CD4-positive, alpha-beta T cell treated with Interleukin-17A for 1 hour (primary cell): ENCODE data around the gene AAGAB.
A peak's percentile ranks its signal among the peaks of the same experiment; 100 is the strongest.
"Not testable (repeated sequence)": the region's sequence is repeated elsewhere in the genome, so short reads cannot be mapped to it uniquely, and the experiment has no call there.

Experiments used
- DNase-seq: peaks from one replicate; pipeline ENCODE4 v3.0.0-alpha.2; 2020

The AAGAB gene

GRCh38 chr15:67254238-67255175 is at the start of gene AAGAB, which contains the start of gene IQCH:
AAGAB (minus strand) TSS chr15:67254661; CDS start chr15:67254631, 30 bp downstream.
IQCH (plus strand) TSS chr15:67254786; CDS start chr15:67254897, 111 bp downstream.
- DNase-seq, result peak; percentile 97

DNA sequence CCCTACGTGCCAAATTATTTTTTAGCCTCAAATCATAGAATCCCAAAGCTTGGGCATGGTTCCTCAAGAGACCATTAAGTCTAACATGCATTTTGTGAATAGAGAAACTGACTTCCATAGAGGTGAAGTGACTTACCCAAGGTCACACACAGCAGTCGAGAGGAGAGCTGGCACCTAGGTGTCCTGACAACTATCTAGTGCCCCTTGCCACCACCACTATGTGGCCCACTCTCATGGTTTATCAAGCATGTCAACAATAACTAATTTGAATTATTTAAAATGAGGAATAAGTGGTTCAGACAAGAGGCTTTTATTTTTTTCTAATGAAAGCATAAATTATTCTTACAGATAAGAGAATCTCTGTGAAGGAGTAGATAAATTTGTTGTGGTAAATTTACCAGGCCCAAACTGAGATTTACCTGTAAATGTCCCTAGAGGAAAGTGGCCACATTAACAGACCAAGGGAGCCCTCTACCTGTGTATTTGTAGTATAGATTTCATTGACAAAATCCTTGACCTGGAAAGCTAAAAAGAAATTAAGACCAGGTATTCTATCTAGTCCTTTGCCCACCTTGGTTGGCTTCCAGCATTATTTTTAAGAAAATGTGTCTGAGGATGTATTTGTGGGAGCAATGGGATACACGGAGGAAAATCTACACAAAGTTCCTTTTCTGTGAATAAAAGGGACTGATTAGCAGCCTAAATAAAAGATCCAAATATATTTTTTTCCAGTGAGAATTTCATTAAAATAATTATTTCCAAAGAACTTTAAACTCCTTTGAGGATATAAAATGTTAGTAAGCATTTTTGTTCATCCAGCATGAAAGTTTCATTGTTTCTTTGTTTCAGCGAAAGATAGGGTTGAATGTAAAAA is 49.3 kb upstream of the AAGAB start:
- peak; percentile 65 for DNase-seq

- no peak for DNase-seq
These were observed 46.0 kb upstream of the AAGAB start for GRCh38 chr15:67300266-67301025.

GRCh38 chr15:67296684-67297083 is 42.2 kb upstream of the AAGAB start:
- DNase-seq, result no peak

- no peak for DNase-seq
These were observed 41.7 kb upstream of the AAGAB start for GRCh38 chr15:67296188-67296587.

- DNase-seq, result no peak
These were observed 35.9 kb upstream of the AAGAB start for GRCh38 chr15:67290319-67290718.

- DNase-seq, result not testable (repeated sequence)
These were observed 31.9 kb upstream of the AAGAB start for GRCh38 chr15:67286400-67286799.

- DNase-seq, result not testable (repeated sequence)
These were observed 31.2 kb upstream of the AAGAB start for GRCh38 chr15:67285625-67286024.

GRCh38 chr15:67281714-67282113 is 27.3 kb upstream of the AAGAB start:
- DNase-seq, result no peak

GRCh38 chr15:67280217-67280616 is 25.8 kb upstream of the AAGAB start:
- no peak for DNase-seq

GRCh38 chr15:67276666-67277065 is 22.2 kb upstream of the AAGAB start:
- no peak for DNase-seq

- no peak for DNase-seq
These were observed 19.8 kb upstream of the AAGAB start for GRCh38 chr15:67274236-67274635.

GRCh38 chr15:67267951-67268941 is 13.8 kb upstream of the AAGAB start:
- DNase-seq, result no peak

DNA sequence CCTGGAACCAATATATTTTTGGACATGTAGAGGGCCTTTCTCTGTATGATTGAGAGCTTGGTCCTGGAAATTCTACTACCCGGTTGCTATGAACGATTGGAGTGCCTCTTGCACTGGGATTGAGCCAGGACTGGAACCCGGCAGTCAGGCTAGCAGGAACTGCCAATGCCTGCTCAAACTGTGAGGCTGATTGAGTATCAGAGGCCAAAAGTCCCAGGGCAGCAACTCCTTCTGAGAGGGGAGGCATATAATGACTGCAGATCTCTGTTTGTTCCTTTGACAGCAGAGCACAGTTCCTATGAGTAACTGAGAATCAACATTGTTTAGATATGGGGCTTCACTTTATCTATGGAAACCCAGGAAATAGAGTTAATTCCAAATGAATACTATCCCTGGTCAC is 13.0 kb upstream of the AAGAB start:
- no peak for DNase-seq

GRCh38 chr15:67266870-67267269 is 12.4 kb upstream of the AAGAB start:
- DNase-seq, result no peak

DNA sequence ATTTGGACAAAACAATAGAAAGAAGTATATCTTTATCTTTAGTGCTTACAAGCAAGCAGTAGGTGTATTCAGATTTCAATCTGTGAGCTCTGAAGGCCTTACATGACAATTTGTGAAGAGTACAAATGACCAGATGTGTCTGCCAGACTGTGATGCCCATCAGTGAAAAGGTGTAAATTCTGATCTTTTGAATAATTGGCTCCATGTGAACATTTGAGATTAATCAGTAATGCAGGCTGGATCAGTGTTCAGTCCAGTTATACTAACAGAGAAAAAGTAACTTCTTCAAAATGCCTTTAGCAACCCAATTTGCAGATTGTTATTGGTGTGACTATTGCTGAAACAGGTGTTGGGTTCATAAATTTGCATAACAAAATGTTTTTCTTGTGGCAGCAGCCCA is 5.3 kb upstream of the AAGAB start:
- no peak for DNase-seq

DNA sequence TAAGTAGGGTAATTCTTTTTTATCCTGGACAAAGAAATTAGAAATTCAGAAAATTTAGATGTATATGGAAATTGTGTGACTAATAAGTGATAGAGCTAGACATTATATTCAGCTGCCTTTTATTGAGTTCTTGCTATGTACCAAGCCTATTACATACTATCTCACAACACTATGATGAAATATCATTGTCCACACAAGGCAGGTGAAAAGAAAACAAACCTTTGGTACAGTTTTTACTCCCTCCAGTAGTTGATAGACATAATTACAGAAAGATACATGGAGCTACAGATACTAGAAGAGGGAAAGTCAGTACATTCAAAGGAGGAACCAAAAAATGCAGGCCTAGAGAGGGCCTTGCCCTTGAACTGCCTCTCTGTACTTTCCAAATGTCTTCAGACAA is 4.9 kb upstream of the AAGAB start:
- DNase-seq, result no peak

DNA sequence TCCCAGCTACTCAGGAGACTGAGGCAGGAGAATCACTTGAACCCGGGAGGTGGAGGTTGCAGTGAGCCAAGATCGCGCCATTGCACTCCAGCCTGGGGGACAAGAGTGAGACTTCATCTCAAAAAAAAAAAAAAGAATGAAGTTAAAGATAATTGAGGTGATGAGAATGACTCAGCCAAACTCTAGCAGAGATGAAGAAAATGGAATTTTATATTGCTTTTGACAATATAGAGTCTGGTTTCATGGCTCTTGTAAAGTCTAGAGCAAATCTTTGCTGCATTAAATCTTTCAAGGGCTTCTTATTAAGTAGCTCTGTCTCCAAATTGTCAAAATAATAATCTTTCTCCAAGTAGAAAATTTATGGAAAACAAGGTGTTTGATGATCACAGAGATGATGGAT is 4.0 kb upstream of the AAGAB start:
- not testable (repeated sequence) for DNase-seq

DNA sequence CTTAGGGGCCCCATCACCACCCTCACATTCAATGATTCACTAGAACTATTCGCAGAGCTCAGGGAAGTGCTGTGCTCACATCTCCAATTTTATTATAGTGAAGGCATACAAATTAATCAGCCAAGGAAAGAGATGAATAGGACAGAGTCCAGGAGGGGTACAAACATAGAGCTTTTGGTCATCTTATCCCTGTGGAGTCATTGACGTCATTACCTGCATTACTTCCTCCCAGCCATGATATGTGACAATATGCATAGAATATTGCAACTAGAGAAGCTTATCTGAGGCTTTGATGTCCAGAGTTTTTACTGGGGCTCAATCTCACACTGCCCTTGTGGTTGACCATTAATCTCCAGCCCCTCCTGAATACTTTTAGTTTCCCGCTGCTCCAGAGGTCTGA is 1.6 kb upstream of the AAGAB start:
- no peak for DNase-seq

DNA sequence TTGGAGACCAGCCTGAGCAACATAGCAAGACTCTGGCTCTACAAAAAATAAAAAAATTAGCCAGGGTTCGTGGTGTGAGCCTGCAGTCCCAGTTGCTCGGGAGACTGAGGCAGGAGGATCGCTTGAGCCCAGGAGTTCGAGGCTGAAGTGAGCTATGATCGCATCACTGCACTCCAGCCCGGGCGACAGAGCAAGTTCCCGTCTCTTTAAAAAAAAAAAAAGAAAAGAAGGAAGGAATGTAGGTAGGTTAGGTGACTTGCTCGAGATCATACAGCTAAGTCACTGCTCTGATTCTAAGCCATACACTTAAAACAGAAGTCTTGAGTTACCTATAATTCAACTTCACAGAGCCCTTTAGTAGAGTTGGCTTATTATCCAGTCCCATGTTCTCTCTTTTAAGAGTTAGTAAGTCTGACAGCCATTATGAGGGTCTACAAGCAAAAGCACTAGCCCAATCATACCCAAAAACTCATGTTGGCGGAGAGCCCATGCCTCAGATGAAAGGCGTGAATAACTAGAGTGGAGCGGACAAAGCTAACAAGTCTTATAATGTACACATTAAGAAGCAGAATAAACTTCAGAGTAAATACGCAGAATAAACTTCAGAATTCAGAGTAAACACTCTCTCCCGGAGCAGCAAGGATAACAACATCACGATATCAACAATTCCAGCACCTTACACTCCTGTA is 768 bp downstream of the AAGAB start:
- DNase-seq, result no peak

GRCh38 chr15:67253101-67253500 is 1.4 kb downstream of the AAGAB start:
- no peak for DNase-seq
